HG02759 (cell line): ENCODE measurements around the gene UMAD1.

Source experiments
- ATAC-seq: cut with Tn5 transposase; IDR thresholded peaks from one replicate; pipeline ENCODE4 v1.9.1; 2021; ENCODE audit warnings: mild to moderate bottlenecking, moderate library complexity; ENCODE audit not compliant: unreplicated experiment

UMAD1 gene

DNA sequence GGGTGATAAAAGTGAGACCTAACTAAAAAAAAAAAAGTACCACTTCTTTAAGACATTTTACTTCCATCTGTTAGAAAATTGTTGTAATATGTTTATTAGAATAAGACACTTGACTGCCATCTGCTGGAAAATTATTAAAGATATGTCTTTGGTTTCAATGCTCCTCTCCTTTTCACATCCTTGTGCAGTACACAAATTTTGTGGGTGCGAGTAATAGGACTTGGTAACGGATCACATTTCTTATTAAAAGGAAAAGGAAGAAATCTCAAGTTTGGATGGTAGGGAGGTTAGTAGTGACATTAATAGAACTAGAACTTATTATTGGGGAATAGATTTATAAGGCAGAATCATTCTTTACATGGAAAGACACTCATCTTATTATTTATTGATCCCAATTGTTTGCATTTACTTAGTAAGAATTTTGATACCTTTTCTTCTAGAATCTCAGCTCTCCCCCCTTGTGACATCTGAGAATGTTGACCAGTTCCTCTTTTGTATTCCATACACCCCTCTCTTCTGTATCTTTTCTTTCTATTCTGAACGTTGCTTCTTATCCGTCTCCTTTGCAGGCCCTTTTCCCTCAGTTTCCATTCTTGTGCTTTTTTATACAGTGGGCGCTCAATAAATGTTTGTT, 120.9 kb downstream of the UMAD1 start:
- ATAC-seq, result no peak

DNA sequence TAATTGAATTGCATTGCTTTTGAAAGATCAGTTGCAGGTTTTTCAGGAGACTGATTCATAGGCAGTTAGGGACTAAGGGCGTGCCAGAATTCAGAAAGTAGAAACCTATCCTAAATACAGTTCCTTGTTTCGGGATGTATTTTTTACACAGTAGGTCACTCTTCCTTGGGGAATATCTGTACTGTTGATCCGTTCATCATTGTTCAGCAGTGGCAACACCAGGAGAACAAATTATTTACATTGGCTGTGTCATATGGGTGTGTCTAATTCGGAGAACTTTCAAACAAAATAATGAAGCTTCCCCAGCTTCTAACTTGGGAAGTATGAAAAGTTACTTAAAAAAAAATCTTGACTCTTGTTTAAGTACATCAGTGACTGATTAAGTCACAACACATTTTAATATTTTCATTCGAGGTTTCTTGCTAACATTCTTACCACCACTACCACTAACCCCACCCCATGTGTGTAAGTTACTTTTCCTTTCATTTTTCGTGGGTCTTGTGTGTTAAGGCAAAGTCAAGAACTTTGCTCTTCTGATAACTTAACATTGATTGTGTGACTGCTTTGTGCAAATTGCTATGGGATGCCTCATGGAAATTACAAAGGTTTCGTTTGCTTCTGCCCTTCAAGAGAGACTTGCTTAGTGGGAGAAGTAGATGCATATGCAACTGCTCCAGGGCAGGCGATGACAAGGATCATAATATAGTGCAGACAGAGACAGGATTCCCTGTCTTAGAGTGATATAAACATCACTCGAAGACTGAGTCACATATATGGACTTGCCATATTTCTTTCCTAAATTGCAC, 121.6 kb downstream of the UMAD1 start:
- ATAC-seq, result peak; percentile 59

DNA sequence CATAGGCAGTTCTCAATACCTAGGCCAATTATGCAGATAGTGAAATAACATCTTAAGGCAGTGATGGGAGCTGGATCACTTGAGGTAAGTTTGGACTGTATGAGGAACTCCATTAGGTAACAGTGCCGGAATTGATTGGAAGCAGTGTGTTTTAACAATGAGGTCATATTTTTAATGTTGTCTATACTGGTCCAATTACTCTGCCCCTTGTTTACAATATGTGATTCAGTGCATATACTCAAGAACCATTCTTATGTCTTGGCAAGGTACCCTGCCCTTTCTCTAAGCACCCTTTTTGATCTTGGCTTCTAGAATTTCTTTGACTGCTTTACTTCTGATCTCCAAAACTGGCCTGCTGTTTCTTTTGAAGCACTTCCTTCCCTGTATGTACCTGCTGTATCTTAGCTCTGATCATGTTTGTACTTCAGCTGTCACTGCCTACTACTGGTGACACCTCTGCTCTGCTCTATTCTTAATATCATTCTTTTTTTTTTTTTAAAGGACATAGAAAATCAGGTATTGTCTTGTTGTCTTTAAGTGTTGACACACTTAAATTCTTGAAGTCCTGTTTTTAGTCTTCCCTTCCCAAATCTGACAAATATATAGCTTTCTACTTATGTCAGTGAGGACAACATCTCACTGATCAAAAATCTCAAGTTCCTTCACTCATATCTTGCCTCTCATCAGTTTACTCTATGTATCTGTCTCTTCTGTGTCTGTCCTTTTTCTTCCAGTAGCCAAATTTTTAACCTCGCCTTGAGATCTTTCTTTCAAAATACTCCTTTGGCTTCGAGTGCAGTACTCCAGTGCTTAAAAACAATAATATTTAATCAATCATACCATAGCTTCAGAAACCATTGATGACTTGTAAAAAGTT, 124.2 kb downstream of the UMAD1 start:
- no peak for ATAC-seq

DNA sequence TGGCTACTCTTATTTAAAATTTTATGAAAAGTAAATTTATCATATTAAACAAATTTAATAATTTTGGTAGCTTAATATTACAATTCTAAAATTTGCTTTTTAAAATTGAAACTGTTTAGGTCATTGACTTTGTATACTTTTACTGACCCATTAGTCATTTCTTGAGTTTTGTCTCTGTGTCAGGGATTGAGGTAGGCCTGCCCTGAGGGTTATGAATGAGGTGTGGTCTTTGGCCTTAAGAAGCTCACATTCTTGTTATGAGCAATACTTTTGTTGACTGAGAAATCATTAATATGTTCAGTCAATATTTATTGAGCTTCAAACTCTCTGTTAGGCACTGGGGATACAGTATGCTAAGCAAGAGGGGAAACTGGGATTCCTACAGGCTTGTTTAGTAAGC, 124.9 kb downstream of the UMAD1 start:
- ATAC-seq, result peak; percentile 82

DNA sequence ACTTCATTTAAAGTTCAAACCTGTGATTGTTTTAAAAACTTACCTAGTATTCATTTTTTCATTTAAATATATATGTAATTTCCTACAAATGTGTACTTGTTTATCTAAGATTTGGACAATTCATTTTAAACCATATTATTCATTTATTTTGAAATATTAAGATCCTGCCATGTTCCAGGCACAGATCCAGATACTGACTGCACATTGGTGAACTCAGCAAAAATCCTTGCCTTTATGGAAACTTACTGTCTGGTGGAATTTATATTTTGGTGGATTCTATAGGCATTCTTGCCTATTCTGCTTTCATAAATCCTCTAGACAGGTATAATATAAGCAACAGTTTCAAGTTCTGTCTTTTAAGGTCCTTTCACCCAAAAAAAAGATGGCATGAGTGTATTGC, 126.1 kb downstream of the UMAD1 start:
- no peak for ATAC-seq

DNA sequence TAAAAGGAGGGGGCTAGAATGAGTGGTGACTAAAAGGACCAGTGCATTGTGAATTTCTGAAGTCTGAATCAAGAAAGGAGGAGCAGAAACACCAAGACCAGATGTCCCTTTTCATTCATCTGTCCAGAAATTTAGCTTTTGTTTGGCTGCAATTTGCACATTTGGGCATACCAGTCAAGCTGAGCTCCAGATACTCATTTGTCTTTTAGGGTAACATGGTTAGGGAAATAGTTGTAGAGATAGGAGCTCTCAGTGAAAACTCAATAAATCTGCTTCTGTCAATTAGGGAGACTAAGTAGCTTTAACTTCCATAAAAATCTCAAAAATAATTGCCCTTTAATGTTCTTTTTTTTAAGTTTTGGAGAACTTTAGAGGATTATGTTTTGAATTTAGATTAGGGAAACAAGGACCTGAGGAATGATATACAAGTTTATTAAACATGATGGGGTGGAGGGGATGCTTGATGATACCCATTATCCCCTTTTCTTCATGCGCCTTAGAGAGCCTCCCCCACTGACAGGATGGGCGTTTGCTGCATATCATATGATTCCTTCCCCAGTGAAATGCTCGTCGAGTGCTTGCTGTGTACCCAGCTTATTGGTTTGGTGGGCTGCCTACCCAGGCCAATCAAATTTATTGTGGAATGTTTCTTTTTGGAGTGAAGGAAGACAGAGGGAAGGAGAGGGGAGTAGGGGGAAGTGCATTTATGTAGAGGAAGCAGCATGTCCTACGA, 128.6 kb downstream of the UMAD1 start:
- ATAC-seq, result no peak

DNA sequence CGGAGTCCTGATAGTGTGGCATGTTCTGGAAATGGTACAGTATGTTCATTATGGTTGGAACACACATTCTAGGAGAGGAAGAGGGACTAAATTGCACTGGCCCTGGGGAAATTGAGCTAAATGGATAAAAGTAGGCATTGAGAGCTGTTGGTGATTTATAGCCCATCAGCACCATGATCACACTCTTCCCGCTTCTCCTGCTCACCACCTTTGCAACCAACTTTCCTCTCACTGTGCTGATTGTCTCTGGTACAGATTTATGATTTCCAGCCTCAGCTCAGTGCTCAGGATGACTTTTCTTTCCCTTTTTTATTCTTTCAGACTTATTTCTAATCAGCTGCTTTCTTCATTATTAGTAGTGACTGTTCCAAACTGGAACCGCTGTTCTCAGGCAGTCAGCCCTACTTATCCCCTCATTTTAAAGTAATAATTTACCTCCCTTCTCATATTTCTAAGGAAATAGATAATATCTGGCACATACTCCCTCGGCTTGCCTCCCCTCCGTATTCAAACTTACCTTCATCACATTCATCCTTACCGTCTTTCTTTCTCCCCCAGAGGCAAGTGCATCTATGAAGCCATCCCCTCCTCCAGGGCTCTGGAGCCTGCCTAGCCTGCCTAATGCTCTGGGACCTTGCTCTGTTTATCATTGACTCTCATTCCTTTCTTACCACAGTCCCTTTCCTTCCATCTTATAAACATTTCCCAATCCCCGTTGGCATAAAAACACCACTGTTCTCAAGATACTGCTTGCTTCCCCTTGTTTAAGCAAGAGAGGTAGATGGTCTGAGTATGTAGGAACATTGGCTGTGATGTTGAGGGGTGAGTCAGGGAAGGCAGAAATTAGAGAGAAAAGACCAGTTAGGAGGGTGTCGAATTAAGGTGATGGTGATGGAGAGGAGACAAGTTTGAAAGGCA, 129.4 kb downstream of the UMAD1 start:
- ATAC-seq, result no peak

DNA sequence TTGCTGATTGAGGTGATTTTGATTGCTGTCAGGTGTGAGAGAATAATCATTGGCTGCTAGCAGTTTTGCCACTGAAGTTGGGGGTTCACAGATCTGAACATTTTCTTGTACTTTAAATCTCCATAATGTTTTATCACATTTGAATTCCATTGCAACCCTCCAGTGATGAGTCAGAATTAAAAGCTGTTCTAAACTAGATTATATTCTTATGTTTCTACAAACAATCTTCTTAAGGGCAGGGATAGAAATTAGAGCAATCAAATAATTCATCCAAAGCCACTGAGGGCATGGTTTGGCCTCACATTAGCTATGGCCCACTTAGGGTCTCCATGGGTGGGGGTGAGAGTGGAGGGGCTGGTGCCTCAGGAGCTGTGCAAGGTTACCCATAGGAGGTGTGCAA, 130.9 kb downstream of the UMAD1 start:
- no peak for ATAC-seq

DNA sequence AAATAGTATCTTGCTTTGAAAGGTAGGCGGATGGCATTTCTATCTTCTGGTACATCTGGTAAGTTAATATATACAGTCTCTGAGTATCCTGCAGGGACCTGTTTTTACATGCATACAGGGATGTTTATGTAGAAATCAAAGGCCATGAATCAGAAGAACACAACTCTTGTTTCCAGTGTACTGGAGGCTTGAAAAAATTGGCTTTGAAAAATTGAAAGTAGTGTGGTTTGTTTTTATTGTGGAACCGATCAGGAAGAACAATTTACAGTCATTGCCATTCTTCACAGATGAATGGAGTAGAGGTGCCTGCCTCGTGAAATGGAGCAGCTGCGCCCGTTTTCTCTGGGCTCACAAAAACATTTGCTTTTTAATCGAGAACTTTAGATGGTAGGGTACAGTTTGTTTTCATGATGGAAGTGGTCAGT, 131.9 kb downstream of the UMAD1 start:
- peak; percentile 62 for ATAC-seq

DNA sequence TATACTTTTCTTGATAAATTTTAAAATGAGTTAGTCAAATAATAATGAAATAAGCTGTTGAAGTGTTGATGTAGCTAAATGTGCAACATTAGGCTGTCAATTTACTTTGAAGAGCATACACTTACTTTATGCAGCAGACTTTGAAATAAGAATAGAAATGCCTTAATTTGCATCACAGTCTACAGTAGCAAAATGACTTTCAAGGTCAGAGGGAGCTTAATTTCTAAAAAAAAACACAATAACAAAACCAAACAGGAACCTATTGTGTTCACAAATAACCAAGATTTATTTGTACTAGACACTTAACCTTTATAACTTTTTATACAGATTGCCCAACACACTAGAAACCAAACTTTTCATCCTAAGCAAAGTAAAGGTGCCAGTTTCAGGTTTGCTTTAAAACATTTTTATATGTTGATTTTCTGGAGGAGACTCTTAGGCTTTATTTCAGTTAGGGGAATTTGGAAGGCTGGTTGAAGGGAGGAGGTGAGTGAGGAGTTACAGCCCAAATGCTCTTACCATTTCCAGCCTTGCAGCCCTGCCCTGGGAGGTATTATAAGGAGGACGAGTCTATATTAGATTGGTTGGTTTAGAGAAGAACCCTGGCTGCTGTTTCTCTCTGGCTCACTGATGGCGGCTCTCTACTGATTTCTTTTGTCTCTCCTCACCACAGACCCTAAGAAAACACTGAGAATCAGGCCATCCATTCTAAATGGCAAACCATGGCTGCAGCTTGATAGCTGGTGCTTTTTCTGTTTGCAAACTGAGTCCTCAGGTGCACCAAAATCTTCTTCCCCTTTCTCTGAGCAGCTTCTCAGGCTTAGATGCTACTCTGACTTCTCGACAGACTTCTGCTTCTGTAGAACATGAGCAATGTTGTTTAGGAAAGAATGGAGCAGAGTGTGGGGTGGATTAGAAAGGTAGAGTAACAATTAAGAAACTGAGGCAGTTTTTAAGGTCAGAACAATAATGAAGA, 133.1 kb downstream of the UMAD1 start:
- peak; percentile 60 for ATAC-seq

DNA sequence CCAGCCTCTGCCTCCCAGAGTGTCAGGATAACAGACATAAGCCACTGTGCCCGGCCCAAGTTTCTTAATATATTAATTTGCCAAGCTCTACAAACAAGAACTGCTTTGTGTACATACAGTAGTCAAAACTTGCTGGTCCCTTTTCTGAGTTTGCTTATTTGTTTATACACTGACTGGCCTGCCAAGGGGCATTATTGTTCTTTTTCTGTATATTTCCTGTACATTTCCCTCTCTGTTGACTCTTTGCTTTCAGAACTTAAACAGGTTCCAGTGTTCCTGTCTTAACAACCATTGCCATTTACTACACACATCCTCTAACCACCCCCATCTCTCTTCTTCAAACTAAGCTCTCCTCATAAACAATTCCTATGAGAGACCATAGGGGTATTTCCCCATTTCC, 139.3 kb downstream of the UMAD1 start:
- ATAC-seq, result no peak

DNA sequence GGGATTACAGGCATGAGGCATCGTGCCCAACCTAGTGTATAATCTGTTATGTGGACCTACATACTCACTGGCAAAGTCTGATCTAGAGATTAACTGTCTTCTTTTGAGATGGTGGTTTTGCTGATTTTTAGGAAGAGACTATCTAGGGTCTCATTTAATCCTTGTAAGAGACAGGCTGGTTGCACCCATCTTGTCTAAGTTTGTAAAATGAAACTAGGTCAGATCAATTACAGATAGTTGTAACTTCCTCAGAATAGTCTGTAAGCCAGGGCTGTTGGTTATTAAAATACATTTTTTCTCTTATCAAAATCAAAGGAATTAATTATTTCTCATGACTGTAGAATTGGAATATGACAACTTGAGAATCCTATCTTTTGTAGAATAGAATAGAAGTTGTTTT, 142.4 kb downstream of the UMAD1 start:
- no peak for ATAC-seq

DNA sequence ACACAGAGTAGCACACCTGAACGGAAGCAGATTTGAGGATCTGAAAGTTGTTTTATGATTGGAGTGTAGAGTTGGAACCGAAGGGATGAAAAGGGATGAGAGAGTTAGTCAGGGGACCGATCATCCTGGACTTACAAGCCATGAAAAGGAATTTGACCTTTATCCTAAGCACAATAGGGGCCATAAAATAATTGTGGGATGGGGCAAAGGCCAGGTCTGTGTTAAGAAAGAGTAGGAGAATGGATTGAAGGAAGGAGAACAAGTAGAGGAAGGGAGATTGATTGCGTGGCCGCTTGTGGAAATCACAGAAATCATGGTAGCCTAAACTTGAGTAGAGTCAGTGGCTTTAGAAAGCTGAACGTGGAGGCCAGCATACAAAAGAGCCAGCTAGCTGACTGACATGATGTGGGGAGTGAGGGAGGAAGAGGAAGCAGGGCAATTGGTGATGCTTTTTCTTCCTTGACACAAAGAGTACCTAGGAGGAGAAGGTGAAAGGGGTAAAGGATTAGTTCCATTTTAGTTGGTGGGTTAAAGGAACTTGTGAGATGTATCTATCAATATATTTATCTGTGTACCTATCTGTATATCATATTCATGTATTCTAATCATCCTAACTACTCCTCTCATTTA, 144.9 kb downstream of the UMAD1 start:
- ATAC-seq, result no peak

DNA sequence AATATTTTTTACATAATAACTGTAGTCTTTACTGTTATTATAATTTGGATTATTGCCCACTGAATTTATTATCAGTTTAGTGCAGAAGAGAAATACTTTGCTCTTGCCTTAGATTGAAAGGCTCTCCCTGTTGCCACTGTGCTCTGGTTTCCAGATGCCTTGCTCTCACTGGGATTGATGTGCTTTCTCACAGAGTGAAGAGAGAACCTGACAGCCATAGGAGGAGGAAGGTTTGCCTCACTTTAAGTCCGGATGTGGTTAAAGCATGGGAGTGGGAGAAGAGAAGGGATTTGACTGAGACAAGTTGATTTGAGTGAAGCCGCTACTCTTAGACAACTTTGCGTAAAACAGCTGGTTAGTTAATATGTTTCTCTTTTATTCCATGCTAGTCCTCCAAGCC, 146.0 kb downstream of the UMAD1 start:
- ATAC-seq, result no peak

DNA sequence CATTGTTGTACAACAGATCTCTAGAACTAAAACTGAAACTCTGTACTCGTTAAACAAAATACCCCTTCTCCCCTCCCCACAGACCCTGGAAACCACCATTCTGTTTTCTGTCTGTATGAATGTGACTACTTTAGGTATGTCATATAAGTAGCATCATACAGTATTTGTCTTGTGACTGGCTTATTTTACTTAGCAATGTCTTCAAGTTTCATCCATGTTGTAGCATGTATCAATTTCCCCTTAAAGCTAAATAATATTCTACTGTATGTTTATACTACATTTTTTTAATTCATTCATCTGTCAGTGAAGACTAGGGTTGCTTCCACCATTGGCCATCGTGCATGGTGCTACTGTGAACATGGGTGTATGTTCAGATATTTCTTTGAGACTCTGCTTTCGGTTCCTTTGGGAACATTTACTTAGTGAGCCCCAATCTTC, 149.0 kb downstream of the UMAD1 start:
- ATAC-seq, result peak; percentile 97

DNA sequence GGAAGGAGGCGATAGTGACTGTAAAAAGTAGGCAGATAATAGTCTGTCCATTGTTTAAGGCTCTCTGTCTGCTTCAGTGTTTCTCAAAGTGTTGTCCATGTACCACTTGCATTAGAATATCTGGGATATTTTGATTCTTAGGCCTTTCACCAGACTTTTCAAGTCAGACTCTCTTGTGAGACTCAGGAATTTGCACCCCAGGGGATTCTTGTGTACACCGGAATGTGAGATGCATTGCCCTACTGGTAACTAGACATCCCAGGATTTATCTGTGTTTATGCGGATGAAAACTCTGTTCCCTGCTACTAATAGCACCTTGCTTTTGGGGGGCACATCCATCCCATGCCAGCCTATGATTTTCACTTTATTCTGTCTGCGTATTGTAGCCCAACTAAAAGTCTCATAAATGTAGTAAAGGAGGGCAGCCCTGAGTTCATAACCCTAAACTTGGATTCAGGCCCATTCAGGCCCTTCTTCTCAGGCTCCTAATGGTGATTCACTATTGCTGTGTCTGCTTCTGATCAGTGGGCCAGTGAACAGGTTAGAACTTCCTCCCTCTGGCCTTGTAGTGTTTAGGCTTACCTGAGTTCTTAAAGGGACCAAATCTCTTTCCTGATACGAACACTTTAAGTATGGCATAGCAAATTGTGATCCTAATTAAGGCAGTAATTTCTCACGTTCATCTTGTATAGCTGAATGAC, 149.6 kb downstream of the UMAD1 start:
- no peak for ATAC-seq

DNA sequence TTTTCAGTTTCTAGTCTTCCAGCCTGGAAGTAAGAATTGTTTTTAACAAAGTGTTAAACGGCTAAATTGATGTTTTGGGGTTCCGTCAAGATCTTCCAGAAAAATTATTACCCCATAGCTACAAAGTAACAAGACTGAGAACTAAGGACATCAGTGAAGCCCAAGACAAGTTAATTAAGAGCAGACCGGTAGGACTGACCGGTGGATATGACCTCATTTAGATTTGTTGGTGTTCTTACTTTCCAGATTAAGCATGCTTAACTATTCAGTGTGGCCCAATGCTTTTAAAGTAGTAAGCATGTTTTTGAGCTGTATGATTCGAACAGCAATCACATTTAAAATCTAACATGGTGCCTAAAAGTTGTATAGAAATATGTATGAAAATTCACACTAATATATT, 151.0 kb downstream of the UMAD1 start:
- ATAC-seq, result no peak

DNA sequence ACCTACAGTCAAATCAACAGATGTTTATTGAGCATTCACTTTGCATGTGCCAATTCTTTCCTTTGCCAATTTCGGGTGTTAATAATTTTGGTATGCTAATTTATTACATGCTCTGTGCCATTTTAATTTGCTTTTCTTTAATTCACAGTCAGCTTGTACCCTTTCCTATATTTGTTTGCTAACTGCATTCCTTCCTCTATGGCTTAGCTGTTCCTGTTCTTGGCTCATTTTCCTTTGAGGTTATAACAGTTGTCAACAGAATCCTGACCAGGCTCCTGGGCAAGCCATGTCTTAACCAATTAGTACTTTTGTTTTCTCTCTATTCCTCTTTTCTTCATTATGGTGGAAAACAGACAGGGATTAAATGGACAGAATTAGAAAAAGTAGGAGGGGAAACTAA, 151.5 kb downstream of the UMAD1 start:
- no peak for ATAC-seq
